GM12875 (cell line): ENCODE data around the gene CDK2AP2.
A peak's percentile ranks its signal among the peaks of the same experiment; 100 is the strongest.

ENCODE experiments used
- H3K4me3 ChIP-seq: one replicate; pipeline ENCODE4 v1.5.1; 2011; ENCODE audit warnings: low read depth, low read length, control low read depth
- TF ChIP-seq, protein P1 (sequence below): IDR thresholded peaks from 2 replicates; pipeline ENCODE4 v1.5.1; 2011; ENCODE audit warnings: low read depth, mild to moderate bottlenecking, control low read depth, inconsistent platforms, low read length, moderate library complexity, borderline replicate concordance; ENCODE audit not compliant: insufficient read depth

The CDK2AP2 gene

DNA sequence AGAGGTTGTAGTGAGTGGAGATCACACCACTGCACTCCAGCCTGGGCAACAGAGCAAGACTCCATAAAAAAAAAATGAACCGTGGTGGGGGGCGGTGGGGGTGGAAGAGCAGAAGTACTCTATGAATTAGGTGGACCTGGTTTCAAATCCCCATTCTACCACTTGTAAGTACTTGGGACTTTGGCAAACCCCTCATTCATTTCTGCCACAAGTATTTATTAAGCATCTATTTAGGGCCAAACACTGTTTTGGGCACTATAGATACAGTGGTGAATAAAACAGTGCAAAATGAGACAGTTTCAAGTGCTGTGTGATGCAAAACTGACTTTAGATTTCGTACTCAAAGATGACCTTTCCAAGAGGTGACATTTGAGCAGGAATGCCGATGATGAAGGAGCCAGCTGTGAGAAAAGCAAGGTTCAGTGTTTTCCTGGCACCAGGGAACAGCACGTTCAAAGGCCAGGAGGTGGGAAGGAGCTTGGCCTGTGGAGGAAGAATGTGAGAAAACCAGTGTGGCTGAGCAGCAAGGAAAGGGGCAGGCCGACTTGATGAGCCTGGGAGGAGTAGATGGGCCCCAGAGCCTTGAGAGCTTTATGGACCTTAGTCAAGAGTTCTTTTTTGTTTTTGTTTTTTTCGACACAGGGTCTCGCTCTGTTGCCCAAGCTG, 37.5 kb downstream of the CDK2AP2 start:
- TF ChIP-seq, protein P1, sequence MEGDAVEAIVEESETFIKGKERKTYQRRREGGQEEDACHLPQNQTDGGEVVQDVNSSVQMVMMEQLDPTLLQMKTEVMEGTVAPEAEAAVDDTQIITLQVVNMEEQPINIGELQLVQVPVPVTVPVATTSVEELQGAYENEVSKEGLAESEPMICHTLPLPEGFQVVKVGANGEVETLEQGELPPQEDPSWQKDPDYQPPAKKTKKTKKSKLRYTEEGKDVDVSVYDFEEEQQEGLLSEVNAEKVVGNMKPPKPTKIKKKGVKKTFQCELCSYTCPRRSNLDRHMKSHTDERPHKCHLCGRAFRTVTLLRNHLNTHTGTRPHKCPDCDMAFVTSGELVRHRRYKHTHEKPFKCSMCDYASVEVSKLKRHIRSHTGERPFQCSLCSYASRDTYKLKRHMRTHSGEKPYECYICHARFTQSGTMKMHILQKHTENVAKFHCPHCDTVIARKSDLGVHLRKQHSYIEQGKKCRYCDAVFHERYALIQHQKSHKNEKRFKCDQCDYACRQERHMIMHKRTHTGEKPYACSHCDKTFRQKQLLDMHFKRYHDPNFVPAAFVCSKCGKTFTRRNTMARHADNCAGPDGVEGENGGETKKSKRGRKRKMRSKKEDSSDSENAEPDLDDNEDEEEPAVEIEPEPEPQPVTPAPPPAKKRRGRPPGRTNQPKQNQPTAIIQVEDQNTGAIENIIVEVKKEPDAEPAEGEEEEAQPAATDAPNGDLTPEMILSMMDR: no peak
- H3K4me3 ChIP-seq: no peak overlapping the region

DNA sequence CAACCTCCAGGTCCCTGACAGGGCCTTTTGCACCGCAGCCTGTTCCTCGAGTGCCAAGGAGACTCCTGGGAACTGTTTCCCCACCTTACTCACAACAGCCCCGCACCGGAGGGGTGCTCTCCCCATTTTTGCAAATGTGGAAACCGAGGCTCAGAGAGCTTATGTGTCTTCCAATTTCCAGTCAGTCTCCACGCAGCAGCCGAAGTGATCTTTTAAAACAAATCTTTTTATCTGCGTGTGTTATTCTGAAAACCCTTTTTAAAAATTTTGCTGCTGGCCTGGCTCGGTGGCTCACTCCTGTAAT, 38.5 kb downstream of the CDK2AP2 start:
- H3K4me3 ChIP-seq: peak overlapping the region; percentile 62
- TF ChIP-seq, protein P1: no peak

DNA sequence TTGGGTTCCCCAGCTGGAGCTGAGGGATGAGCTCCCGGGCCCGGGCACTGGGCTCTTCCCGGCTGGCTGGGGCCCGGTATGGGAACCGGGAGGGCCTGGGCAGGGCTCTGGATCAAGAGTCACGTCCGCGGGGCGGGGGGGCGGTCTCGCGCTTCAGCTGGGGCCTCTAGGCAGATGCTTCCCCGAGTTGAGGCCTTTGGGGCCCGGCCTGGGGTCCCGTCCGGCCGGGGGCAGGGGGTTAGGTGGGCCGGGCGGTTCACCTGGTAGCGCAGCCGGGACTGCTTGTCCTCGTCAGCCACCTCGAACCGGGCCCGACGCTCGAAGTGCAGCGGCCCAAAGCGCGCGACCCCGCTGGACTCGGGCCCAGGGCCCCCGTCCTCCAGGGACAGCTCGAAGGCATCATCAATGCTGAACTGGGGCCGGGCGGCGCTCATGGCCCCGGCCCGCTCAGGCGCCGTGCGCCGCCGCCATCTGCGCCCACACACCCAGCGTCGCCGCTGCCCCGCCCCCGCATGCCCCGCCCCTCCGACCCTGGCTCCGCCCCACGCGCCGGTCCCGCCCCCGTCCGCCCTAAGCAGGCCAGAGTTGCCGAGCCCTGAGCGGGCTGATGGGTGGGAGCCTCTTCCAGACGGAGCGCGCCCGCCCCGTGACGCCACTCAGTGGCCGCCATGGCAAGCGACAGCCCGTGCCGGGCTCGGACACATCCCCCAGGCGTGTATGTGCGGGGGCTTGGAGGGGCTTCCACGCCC, 39.0 kb downstream of the CDK2AP2 start, which contains the start of gene TMEM134:
TMEM134 (minus strand) TSS at position 493 of the 749 bp plus-strand sequence; CDS start at position 434, 59 bp downstream.
- H3K4me3 ChIP-seq: peak within 1 kb of the TSS; percentile 88
- TF ChIP-seq, protein P1: peak; percentile 66

DNA sequence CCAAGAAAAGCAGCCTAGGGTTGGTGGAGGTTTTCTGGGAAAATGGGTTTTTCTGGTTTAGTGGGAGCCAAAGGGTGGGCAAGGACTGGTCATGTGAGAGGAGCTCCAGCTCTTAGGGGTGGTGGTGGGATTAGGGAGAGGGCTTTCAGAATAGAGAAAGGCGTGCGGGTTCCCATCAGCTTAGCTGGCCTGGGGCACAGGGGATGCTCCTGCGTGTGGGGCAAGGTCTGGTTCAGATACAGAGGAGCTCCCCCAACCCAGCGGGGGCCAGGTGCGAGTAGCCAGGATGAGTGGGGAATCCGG, 39.6 kb downstream of the CDK2AP2 start:
- TF ChIP-seq, protein P1: no peak
- peak overlapping the region; percentile 88 for H3K4me3 ChIP-seq

DNA sequence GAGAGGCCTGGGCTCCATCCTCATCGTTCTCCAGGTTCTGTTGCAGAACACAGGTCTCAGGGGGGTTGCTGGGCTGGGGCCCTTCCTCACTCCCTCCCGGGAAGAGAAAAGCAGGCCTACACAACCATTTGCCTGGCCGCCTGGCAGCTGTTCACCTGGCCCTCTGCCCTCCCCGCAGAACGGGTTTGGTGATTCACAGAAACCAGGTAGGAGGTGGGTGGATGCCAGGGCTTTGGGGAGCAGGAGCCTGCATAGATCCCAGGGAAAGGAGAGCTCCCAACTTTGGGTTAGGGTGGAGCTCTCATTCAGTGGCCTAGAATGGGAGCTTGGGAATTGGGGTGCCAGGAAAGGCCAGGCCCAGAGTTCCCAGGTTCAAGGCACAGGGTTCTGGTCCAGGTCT, 39.9 kb downstream of the CDK2AP2 start:
- TF ChIP-seq, protein P1: no peak
- peak overlapping the region; percentile 88 for H3K4me3 ChIP-seq

DNA sequence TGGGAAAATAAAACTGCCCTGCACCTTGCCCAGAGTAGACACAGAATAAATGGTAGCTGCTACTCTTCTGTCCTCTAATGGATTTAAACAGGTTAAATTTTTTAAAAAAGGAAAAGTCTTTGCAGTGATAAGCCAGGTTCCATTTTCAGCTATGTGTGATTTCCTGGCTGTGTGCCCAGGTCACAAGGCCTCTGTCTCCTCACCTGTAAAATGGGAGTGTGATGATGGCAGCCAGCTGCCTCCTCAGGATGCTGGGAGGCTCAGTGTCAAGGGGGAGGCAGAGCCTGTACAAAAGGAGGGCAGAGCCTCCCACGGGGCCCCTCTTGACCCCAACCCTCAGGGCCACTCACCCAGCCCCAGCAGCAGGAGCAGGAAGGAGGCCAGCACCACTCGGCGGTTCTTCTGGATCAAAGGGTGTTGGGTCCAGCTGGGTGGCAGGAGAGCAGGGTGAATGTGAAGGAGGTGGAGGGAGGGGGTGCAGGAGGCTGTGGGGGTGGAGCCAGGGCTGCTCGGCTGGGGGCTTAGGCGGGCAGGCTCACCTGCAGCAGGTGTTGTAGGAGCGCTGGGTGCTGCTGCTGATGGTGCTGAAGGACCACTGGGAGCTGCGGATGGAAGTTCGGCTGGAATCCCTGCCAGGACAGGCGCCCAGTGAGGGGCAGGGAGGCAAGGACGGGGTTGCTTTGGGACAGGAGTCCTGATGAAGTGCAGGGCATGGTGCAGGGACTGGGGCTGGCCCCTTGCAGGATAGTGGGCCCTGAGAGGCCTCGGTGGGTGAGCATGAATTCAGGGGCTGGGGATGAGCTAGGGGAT, 40.8 kb downstream of the CDK2AP2 start:
- H3K4me3 ChIP-seq: no peak overlapping the region
- TF ChIP-seq, protein P1: no peak
